Esophagus squamous epithelium (tissue), 4 donors: ENCODE measurements around the gene TMEM120B.

Source experiments
- POLR2A ChIP-seq, 4 donors: fragments of 450-650 bp; IDR thresholded peaks; one replicate each; pipeline ENCODE4 v1.6.1; 2017; ENCODE audit warnings: antibody characterized with exemption in 4 of 4, mild to moderate bottlenecking in 4 of 4, moderate library complexity in 3 of 4
- TF ChIP-seq, protein P1 (sequence below), 6 experiments: fragments of 450-650 bp in 4 of 6; fragments of 200-600 bp in 2 of 6; sonication (generic) in 2 of 6; IDR thresholded peaks; one replicate each; pipeline ENCODE4 v1.5.1; 2016 to 2019; ENCODE audit warnings: antibody characterized with exemption in 6 of 6, mild to moderate bottlenecking in 4 of 6, moderate library complexity in 4 of 6

DNA sequence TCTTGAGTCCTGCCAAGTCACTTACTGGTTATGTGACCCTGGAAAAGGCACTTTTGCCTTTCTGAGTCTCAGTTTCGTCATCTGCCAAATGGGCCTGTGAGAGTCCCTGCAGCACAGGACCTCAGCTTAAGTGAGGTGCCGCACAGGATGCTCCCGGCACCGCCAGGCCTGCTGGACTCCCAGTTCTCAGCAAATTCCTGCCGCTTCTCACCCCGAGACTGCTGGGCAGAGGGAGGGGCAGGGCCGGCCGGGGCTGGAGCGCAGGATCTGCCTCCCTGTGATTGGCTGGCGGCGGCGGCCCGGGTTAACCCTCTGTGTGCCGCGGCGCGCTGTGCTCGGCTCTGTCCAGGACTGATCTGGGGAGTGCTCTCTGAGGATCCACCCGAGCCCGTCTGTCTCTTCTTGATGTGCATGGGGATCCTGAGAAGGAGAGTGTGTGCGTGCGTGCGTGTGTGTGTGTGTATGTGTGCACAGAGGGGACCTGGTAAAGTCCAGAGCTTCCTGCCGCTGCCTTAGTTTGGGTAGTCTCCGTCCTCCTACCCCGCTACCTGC lies 99.8 kb downstream of the TMEM120B start:
- TF ChIP-seq, protein P1, sequence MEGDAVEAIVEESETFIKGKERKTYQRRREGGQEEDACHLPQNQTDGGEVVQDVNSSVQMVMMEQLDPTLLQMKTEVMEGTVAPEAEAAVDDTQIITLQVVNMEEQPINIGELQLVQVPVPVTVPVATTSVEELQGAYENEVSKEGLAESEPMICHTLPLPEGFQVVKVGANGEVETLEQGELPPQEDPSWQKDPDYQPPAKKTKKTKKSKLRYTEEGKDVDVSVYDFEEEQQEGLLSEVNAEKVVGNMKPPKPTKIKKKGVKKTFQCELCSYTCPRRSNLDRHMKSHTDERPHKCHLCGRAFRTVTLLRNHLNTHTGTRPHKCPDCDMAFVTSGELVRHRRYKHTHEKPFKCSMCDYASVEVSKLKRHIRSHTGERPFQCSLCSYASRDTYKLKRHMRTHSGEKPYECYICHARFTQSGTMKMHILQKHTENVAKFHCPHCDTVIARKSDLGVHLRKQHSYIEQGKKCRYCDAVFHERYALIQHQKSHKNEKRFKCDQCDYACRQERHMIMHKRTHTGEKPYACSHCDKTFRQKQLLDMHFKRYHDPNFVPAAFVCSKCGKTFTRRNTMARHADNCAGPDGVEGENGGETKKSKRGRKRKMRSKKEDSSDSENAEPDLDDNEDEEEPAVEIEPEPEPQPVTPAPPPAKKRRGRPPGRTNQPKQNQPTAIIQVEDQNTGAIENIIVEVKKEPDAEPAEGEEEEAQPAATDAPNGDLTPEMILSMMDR (IDR thresholded peaks at IDR 0.05): no peak
- no peak for TF ChIP-seq POLR2A (IDR thresholded peaks at IDR 0.05)
